Retinal pigment epithelial cell (primary cell): ENCODE results near the gene KCNE4.

ENCODE experiments used
- DNase-seq: peaks from one replicate; pipeline ENCODE4 v3.0.0-alpha.2; 2010; ENCODE audit warnings: low read depth
- H3K4me3 ChIP-seq: 2 replicates; pipeline ENCODE4 v1.5.1; 2011; ENCODE audit warnings: mild to moderate bottlenecking, low read length, control low read depth, moderate library complexity
- TF ChIP-seq, protein P1 (sequence below): conservative IDR thresholded peaks from 2 replicates; pipeline ENCODE4 v1.5.1; 2011; ENCODE audit warnings: low read depth, low read length, control low read depth, inconsistent platforms

KCNE4 gene

DNA sequence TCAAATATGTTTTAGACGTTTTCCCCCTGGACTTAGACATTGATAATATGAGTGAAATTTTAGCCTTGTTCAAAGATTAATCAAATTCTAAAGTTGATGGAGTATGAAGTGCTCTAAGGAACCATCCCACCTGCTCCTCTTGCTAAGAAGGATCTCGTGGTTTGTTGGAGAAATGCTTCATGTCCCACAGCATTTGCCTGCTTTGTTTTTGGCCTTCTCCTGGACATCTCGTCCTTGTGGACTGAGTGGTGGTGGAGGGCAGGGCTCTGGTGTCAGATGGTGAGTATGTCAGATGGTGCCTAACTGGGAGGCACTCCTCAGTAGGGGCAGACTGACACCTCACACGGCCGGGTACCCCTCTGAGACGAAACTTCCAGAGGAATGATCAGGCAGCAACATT is 39.7 kb upstream of the KCNE4 start:
- no peak overlapping the region for H3K4me3 ChIP-seq
- DNase-seq = no peak
- TF ChIP-seq, protein P1, sequence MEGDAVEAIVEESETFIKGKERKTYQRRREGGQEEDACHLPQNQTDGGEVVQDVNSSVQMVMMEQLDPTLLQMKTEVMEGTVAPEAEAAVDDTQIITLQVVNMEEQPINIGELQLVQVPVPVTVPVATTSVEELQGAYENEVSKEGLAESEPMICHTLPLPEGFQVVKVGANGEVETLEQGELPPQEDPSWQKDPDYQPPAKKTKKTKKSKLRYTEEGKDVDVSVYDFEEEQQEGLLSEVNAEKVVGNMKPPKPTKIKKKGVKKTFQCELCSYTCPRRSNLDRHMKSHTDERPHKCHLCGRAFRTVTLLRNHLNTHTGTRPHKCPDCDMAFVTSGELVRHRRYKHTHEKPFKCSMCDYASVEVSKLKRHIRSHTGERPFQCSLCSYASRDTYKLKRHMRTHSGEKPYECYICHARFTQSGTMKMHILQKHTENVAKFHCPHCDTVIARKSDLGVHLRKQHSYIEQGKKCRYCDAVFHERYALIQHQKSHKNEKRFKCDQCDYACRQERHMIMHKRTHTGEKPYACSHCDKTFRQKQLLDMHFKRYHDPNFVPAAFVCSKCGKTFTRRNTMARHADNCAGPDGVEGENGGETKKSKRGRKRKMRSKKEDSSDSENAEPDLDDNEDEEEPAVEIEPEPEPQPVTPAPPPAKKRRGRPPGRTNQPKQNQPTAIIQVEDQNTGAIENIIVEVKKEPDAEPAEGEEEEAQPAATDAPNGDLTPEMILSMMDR = no peak

DNA sequence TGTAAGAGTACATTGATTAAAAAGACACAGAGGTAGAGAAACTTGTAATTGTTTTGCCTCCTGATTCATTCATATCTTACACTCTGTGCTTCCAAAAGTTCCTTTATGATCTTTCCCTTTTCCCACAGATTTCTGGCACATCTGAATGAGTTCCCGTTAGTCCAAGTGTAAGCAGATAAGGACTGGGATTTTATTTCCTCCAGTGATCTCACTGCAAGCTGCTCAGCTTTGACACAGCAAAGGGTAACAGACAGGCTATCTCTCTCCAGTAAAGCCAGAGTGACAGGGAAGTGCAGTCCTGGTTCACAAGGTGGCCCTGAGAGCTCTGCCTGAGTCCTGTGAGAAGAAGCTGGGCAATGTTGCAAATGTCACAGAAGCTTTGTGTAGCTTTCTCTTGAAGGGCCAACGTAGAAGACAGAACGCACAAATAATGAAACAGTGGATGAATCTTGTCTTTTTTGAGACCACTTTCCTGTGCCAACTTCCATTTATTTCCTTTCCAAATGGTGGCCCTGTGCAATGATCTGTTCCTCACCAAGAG is 32.5 kb upstream of the KCNE4 start:
- TF ChIP-seq, protein P1 = no peak

DNA sequence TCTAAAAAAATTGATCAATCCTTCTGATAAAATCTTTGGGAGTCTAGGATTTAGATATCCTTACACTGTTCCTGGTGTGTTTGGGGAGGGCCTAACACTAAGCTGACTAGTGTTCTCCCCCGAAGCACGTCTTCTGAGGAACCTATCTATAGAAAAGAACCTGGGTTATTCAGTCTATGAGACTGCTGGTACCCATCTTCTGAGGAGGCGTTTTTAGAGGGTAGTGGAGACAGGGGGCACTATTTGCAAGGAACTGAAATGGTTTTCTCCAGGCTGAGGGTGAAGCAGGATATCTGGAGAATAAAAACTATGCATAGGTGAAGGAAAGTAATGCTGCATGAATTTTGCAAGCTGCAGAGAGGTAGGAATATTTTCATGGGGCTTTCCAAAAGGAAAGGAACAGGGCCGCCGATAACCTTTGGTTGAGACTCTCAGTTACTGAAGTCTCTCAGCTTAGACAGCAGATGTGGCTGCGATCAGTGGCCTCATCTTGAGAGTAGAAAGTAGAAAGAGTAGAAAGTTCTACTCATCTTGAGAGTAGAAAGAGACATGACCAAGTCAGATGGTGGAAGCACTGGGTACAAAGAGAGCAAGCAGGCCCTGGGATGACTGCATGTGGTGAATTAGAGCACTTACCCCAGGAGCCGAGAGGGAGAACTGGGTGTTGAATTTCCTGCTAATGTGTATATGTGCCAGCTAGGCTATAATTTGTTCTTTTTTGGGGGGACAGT is 31.8 kb upstream of the KCNE4 start:
- H3K4me3 ChIP-seq = no peak overlapping the region
- no peak for DNase-seq
- TF ChIP-seq, protein P1 = no peak

More for the DNA sequence above, 32.5 kb upstream of the KCNE4 start:
- DNase-seq = no peak
- no peak overlapping the region for H3K4me3 ChIP-seq

DNA sequence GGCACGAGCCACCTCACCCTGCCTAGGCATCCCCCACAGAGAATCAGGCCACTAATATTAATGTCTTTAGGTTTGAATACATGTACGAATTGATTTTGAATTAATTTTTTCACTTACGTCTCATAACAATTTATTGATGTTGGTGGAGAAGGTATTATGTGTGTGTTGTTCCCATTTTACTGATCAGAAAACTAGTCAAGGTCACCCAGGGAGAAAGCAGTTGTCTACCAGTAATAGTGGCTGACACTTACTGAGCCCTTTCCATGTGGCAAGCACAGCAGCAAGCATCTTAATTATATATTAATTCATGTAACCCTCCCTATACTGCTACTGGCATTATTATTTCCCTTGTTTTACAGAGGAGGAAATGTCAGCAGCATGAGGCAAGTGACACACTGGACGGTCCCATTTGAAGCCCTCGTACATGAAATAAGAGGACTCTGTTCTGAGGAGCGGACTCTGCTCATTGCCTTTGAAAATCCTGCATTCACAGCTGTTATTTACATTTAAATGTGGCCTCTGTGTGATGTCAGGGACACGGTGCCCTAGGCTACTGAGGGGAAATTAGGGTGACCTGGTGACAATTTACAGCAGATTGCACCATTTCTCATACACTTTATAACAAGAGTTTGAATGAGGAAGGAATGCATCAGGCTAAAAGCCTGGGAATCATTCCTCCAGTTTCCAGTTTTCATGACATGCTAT is 30.9 kb upstream of the KCNE4 start:
- TF ChIP-seq, protein P1 = no peak
- no peak overlapping the region for H3K4me3 ChIP-seq
- DNase-seq = no peak

DNA sequence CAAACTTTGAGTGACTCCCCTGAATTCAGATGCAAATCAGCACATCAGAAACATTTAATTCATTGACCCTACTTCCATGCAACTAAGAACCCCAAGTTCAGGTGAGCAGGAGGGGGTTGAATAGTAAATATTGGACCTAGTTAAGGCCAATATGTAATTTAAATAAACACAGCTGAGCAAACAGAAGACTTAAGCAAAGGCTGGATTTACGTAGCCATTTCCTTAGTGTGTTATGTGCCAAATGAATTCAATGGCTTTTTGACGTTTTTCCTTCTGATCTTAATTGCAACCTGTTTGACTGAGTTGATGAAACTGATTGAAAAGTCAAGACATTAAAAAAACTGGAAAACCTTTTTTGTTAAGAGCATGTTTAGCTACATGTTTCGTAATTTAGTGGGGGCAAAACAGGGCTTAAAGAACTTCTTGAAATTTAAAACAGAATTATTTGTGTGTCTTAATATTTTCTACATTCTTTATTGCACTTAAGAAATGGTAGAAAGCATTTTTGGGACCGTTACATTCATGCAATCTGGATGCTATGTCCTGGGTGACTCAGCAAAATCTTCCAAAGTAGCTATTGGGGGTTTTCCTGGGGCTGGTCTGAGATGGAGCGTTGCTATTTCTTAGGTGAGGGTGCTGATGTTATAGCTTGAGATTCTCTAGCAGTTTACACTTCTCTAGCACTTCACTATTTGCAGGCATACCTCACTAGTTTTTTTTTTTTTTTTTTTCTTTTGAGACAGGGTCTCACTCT is 25.5 kb upstream of the KCNE4 start:
- TF ChIP-seq, protein P1 = no peak
- no peak for DNase-seq
- no peak overlapping the region for H3K4me3 ChIP-seq

DNA sequence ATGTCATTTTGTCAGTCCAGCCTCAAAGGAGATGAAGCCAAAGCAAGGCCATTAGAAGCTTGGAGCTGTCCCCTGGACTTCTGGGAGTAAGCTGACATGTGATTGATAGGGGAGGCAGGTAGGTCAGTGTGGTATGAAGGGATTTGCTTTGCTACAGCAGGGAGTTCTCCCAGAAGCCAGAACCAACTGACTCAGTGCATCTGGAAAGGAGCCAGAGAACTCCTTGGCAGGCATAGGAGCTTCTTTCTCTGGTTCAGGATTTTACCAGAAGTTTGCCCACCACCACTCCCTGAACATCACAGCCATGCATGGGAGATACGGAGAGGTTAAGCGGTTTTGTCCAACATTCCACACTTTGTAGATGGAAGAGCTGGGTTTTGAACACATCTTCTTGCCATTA is 24.5 kb upstream of the KCNE4 start:
- TF ChIP-seq, protein P1 = no peak
- DNase-seq = peak; percentile 68
- H3K4me3 ChIP-seq = no peak overlapping the region
